ENCODE measurements around the gene IPCEF1.

DNA sequence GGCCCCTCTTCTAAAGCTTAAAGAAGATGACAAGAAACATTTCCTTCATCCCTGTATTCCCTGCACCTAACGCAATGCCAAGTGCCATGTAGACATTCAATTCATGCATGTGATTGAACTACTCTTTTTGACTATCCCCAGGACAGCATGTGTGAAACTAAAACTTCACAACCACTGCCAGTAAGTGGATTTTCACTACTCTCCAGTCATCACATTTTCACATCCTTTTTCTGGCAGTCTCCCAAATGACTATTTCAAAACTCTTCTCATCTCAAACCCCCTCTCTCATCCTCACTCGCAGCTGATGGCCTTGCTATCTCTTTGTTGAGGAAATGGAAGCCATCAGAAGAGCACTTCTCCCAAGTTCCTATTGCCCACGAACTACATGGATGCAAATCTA lies 194.9 kb downstream of the IPCEF1 start:
- TF ChIP-seq EZH2phosphoT487 (IDR thresholded peaks at IDR 0.05; ENCODE audit: insufficient read depth, low read depth) (no peak), EZH2 (IDR thresholded peaks at IDR 0.05; ENCODE audit: insufficient read depth, poor library complexity, severe bottlenecking) (no peak)

Measured in GM23248 (cell line).